Activated T-helper 1 cell treated with anti-CD3 and anti-CD28 coated beads, Interleukin-12 subunit alpha, Interleukin-12 subunit beta, Interleukin-2, Interleukin-4 antibody, amounts not matched to agents 30 ng/mL and 10 ng/mL and 1 ng/mL, durations not matched to agents 14 hours and 24 hours and 36 hours (primary cell): ENCODE measurements around the gene PRKCZ. TPM values are rescaled to one million over a fixed set of nuclear protein-coding genes. Genes with fewer than 3 reads are reported as not detected.

Source experiments
- DNase-seq: peaks from one replicate; pipeline ENCODE4 v3.0.0; 2021; ENCODE audit warnings: low spot score
- H3K27ac Mint-ChIP-seq: one replicate; pipeline ENCODE4 v1.8.0; 2021; ENCODE audit warnings: mild to moderate bottlenecking, mixed read lengths
- H3K27me3 Mint-ChIP-seq: one replicate; pipeline ENCODE4 v1.8.0; 2022; ENCODE audit warnings: mild to moderate bottlenecking, moderate library complexity, mixed read lengths; ENCODE audit not compliant: insufficient read depth
- H3K36me3 Mint-ChIP-seq: one replicate; pipeline ENCODE4 v1.8.0; 2021; ENCODE audit warnings: low read depth, mixed read lengths
- H3K4me1 Mint-ChIP-seq: one replicate; pipeline ENCODE4 v1.8.0; 2021; ENCODE audit warnings: low read depth, mixed read lengths
- H3K4me3 Mint-ChIP-seq: one replicate; pipeline ENCODE4 v1.8.0; 2021; ENCODE audit warnings: mild to moderate bottlenecking, moderate library complexity, mixed read lengths
- H3K9me3 Mint-ChIP-seq: one replicate; pipeline ENCODE4 v1.8.0; 2021; ENCODE audit warnings: mixed read lengths
- intact Hi-C: fragments of 100-400 bp; cut with micrococcal nuclease; formaldehyde crosslinking; loops from one replicate; pipeline ENCODE4 v1.15.1; 2024
- total RNA-seq: library from RNA; stranded (reverse); gene quantifications from 2 replicates; pipeline ENCODE4 v1.2.3, GENCODE V29; 2022

PRKCZ gene
- total RNA-seq: 4.1 TPM in 2 replicates

DNA sequence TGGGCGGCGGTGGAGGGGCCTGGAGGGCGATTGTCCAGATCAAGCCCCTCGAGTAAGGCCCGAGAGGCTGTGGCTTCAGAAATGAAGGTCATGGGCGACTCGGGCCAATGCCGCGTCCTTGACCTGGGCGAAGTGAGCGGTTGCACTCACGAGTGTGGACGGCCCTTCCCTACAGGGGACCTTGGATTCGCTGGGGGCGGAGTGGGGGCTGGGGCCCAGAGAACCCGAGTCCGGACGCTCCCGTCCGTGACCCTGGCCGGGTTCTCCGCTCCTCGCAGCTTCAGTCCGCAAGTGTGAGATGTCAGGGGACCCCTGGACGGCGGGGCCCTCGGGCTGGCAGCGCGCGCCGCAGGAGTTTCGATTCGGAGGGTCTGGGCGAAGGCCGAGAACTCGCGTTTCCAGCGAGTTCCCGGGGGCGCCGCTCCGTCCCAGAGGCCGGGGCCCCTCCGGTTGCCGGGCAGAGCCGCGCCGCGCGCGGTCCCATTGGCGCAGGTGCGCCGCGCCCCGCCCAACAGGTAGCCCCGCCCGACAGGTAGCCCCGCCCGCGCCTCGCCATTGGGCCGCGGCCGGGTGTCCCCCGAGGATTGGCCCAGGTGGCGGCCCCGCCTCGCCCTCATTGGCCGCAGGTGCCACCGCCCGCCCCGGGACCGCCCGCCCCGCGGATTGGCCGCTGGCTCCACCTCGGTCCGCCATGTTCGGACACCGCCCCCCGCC, at the start of gene PRKCZ:
Gene PRKCZ, plus strand, starts transcription at position 694 of the 714 bp plus-strand sequence. CDS start 220 bp downstream, outside the sequence.
- intact Hi-C loops: loop anchor here (5.0 kb wide), 1 partner anchor 108 kb away; no protein-coding TSS in a partner anchor
- Mint-ChIP-seq H3K36me3 (no peaks in the 10 kb centered on the region), H3K27me3 (peaks cover 48% of the 10 kb centered on the region), H3K27ac (no peak within 1 kb of the TSS), H3K4me1 (peaks cover 8% of the 10 kb centered on the region), H3K4me3 (peak within 1 kb of the TSS; percentile 69), H3K9me3 (no peaks in the 10 kb centered on the region)
- peak; percentile 75 for DNase-seq

DNA sequence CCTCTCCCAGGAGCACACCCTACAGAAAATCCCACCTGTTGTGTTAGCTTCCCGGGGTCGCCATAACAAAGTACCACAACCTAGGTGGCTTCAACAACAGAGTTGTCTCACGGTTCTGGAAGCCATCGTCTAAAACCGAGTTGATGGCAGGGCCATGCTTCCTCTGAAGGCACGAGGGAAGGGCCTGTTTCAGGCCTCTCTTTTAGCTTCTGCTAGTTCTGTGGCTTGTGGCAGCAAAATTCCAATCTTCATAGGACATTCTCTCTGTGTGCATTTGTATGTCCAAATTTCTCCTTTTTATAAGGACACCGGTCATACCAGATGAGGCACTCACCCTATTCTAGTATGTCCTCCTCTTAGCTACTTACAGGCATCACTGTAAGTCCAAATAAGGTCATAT, 49.8 kb upstream of the PRKCZ start:
- H3K9me3 Mint-ChIP-seq: no peaks in the 10 kb centered on the region

DNA sequence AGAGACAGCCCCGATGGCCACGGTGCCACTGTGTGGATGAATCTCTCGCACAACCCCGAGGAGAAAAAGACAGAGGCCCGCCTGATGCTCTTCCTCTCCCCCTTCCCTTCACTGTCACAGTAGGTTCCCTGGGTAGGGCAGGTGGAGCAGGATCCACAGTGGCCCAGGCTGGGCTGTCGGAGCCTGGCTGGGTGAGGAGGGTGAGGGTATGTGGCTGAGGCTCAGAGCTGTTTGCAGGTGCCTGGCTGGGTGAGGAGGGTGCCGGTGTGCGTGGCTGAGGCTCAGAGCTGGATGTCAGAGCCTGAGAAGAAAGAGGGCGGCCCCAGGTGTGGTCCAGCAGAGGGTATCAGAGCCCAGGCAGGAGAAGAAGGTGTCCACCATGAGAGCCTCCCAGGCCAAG, 49.4 kb upstream of the PRKCZ start:
- peaks cover 6% of the 10 kb centered on the region for H3K4me1 Mint-ChIP-seq
- peaks cover 36% of the 10 kb centered on the region for H3K27me3 Mint-ChIP-seq
- no peaks in the 10 kb centered on the region for H3K36me3 Mint-ChIP-seq
- no peak overlapping the region for H3K4me3 Mint-ChIP-seq
- no peak overlapping the region for H3K27ac Mint-ChIP-seq
- no peak for DNase-seq
- H3K9me3 Mint-ChIP-seq: no peaks in the 10 kb centered on the region
- intact Hi-C loops: no loop called here

More for the DNA sequence above, 49.8 kb upstream of the PRKCZ start:
- intact Hi-C loops: no loop called here
- Mint-ChIP-seq H3K4me3 (no peak overlapping the region), H3K4me1 (peaks cover 6% of the 10 kb centered on the region), H3K27me3 (peaks cover 34% of the 10 kb centered on the region), H3K27ac (no peak overlapping the region), H3K36me3 (no peaks in the 10 kb centered on the region)
- DNase-seq: no peak

DNA sequence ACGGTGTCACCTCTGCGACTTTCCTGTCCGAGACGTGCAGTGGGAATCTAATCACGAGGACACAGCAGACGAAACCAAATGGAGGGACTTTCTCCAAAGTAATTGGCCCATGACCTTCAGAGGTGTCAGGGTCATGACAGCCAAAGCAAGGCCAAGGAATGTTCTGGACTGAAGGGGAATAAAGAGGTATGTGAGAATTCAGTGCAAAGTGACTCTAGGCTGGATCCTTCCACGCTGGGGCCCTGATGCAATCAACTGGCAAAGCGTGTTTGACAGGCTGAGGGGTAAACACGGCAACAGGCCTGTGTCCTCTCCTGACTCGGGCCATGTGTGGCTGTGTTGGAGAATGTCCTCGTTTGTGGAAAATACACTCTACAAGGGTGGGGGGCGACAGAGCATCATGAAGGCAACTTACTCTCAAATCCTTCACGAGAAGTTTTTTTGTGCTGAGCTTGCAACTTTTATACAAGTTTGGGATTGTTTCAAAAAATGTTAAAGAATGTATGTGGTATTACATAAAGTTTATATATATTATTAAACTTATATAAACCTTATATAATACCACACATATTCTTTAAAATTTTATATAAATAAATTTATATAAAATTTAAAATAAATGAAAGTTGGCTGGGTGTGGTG, 48.3 kb upstream of the PRKCZ start:
- no peaks in the 10 kb centered on the region for H3K9me3 Mint-ChIP-seq
- no peak overlapping the region for H3K4me3 Mint-ChIP-seq
- peaks cover 39% of the 10 kb centered on the region for H3K27me3 Mint-ChIP-seq
- H3K27ac Mint-ChIP-seq: no peak overlapping the region
- no peak for DNase-seq
- intact Hi-C loops: no loop called here
- no peaks in the 10 kb centered on the region for H3K4me1 Mint-ChIP-seq
- no peaks in the 10 kb centered on the region for H3K36me3 Mint-ChIP-seq

DNA sequence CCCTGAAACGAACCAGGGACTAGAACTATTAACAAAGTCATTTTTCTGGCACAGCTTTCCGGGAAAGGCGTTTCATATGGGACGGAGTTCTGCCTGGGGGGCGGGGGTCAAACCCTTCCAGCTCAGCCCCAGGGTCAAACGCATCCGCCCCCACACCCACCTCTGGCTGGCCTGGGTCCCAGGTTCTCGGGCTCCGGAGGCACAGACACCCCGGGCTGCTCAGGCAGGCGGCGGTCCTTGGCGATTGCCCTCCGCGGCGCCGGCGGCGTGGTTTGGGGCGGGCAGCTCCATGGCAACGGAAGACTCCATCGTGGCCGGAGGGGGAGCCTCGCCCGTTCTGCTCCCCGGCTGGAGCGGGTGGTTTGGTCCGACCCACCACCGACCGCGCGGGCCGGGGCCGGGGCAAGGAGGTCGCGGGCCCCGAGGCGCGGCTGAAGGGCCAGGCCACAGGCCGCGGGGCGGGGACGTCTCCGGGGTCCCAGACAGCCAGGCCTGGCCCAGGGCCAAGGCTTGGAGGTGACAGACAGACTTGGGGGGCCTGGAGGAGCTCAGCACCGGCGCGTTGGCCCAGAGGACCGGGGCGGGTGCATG, 46.6 kb upstream of the PRKCZ start, which contains the start of gene CFAP74:
Gene CFAP74, minus strand, starts transcription at position 246 of the 591 bp plus-strand sequence. CDS start 12,830 bp downstream, outside the sequence.
- Mint-ChIP-seq H3K27ac (no peak within 1 kb of the TSS), H3K4me3 (no peak within 1 kb of the TSS), H3K27me3 (peaks cover 35% of the 10 kb centered on the region), H3K36me3 (no peaks in the 10 kb centered on the region), H3K4me1 (no peaks in the 10 kb centered on the region), H3K9me3 (no peaks in the 10 kb centered on the region)
- intact Hi-C loops: no loop called here
- DNase-seq: no peak

DNA sequence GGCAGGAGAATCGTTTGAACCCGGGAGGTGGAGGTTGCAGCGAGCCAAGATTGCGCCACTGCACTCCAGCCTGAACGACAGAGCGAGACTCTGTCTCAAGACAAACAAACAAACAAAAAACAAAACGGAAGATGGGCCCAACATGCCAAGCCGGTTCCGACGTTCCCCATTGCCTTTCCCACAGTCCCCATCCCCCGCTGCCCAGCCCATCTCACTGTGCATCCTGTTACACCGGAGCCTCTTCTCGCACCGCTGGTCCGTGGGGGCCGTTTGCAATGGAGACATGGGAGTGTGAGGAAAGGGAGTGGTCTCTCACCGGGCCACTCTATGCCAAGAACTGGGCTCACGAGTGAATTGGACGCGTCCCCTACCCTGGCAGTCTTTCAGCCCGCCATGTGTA, 45.4 kb upstream of the PRKCZ start:
- H3K27ac Mint-ChIP-seq: no peak overlapping the region
- no peaks in the 10 kb centered on the region for H3K36me3 Mint-ChIP-seq
- peaks cover 35% of the 10 kb centered on the region for H3K27me3 Mint-ChIP-seq
- H3K4me1 Mint-ChIP-seq: no peaks in the 10 kb centered on the region
- no peak overlapping the region for H3K4me3 Mint-ChIP-seq
- DNase-seq: no peak
- intact Hi-C loops: no loop called here
- H3K9me3 Mint-ChIP-seq: no peaks in the 10 kb centered on the region

DNA sequence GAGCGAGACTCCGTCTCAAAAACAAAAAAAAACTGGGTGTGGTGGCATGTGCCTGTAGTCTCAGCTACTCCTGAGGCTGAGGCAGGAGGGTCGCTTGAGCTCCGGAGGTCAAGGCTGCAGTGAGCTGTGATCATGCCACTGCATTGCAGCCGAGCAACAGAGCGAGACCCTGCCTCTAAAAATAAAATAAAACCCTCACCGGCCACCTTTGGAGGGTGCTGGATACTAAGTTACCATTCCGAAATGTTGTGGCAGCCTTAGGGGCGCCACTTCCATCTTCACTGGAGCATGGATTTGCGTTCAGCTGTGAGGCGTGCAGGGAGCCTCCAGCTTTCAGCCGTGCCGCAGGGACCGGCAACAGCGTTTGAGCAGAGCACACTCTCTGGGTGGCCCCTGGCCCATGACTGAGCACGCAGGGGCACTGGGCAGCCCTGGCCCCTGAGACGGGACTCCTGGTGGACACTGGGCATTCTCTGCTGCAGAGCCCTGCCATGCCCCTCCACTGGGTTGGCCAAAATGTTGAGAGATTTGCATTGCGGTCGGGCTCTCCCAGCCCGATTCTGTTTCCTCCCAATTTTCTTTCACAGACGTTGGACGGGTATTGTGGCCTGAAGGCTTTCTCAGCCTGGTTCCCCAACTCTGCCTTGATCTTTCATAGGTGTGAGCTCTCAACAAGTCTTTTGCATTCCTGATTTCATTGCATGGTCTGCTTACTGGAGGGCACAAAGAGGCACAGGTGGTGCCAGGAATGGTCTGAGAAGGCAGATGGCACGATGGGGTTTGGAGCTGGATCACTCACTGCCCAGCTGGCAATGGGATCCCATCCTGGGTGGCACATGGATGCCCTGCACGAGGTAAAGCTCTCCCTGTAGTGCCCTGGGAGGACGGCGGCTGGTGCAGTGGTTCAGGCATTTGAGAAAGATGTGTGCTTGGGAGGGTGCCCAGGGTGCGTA, 40.8 kb upstream of the PRKCZ start:
- H3K4me1 Mint-ChIP-seq: no peaks in the 10 kb centered on the region

DNA sequence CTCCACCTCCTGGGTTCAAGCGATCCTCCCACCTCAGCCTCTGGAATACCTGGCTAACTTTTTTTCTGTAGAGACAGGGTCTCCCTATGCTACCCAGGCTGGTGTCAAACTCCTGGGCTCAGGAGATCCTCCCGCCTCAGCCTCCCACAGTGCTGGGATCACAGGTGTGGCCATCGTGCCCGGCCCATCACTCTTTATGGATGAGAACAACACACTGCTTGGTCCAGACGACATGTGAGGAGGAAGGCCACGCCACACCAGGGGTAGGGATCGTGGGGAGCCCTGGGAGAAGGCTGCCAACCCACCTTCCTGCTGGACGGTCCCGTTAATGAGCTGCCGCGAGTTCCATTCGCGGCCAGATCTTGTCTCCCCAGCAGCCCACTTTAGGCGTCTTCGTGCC, 36.0 kb upstream of the PRKCZ start:
- Mint-ChIP-seq H3K36me3 (no peaks in the 10 kb centered on the region), H3K27ac (no peak overlapping the region), H3K27me3 (peaks cover 23% of the 10 kb centered on the region), H3K9me3 (no peaks in the 10 kb centered on the region), H3K4me1 (no peaks in the 10 kb centered on the region), H3K4me3 (no peak overlapping the region)
- intact Hi-C loops: no loop called here
- no peak for DNase-seq

More for the DNA sequence above, 40.8 kb upstream of the PRKCZ start:
- peaks cover 16% of the 10 kb centered on the region for H3K27me3 Mint-ChIP-seq
- no peak for DNase-seq
- intact Hi-C loops: no loop called here
- no peak overlapping the region for H3K4me3 Mint-ChIP-seq
- no peaks in the 10 kb centered on the region for H3K36me3 Mint-ChIP-seq
- H3K27ac Mint-ChIP-seq: no peak overlapping the region
- H3K9me3 Mint-ChIP-seq: no peaks in the 10 kb centered on the region

DNA sequence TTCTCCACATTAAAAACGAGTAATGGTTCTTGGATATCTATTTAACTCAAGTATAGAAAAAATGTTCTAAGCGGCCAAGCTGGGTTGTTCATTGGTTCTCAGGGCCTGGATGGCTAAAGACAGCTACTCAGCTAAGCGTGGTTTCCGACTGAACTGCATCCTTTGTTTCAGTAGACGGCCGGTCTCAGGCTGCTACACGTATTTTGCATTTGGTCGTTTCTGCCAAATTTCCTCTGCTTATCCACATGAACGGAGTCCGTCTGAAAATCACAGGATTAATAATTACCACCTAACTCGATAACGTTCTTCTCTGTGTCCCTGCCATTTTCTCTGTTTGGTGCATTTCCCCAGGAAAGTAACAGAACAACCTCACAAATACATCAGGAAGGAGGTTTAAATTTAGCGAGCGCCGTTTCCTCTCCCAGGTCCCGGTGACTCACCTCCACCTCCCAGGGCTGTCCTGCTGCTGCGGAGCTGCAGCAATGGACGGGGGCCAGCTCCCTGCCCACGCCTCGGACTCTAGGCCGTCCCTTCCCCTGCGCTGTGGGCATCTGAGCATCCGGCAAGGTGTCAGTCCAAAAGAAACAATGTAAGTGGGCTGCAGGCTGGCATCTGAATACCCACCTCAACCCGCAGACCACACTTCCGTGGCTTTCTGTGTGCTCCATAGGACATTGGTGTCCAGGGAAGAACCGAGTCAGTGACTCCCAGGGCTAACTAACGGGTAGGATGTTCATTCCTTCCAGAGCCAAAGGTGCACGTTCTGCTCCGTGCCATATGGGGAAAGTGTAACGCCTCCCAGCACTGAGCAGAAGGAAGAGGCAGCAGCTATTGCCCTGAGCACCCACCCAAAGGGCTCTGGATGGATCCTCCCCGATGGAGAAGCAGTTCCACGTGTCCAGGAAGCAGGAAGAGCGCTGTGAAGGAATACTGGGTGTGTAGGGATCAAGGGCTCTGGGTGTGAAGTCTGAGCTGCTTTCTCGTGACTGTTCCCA, 35.2 kb upstream of the PRKCZ start:
- no peak overlapping the region for H3K4me3 Mint-ChIP-seq
- DNase-seq: no peak
- peaks cover 27% of the 10 kb centered on the region for H3K27me3 Mint-ChIP-seq
- intact Hi-C loops: no loop called here
- H3K4me1 Mint-ChIP-seq: no peaks in the 10 kb centered on the region
- H3K36me3 Mint-ChIP-seq: no peaks in the 10 kb centered on the region
- H3K9me3 Mint-ChIP-seq: no peaks in the 10 kb centered on the region
- H3K27ac Mint-ChIP-seq: no peak overlapping the region

DNA sequence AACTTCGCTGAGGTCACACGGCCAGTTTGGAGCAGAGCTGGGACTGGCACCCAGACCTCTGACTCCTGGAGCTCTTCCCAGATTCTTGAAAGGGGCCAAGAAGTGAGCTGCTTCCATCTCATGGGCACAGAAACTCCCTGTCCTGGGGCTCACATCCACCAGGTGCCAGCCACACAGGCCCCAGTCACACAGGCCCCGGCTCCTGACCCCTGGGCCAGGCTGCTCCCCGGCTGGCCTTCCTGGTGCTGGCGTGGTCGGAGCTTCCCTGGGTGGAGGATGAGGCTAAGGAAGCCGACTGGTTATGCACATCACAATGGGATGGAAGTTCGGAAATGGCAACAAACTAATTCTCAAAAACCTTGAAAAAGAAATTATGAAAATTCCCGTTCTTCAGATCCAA, 34.1 kb upstream of the PRKCZ start:
- no peak for DNase-seq
- intact Hi-C loops: no loop called here
- Mint-ChIP-seq H3K9me3 (no peaks in the 10 kb centered on the region), H3K4me3 (no peak overlapping the region), H3K27me3 (peaks cover 36% of the 10 kb centered on the region), H3K4me1 (no peaks in the 10 kb centered on the region), H3K27ac (no peak overlapping the region), H3K36me3 (no peaks in the 10 kb centered on the region)

DNA sequence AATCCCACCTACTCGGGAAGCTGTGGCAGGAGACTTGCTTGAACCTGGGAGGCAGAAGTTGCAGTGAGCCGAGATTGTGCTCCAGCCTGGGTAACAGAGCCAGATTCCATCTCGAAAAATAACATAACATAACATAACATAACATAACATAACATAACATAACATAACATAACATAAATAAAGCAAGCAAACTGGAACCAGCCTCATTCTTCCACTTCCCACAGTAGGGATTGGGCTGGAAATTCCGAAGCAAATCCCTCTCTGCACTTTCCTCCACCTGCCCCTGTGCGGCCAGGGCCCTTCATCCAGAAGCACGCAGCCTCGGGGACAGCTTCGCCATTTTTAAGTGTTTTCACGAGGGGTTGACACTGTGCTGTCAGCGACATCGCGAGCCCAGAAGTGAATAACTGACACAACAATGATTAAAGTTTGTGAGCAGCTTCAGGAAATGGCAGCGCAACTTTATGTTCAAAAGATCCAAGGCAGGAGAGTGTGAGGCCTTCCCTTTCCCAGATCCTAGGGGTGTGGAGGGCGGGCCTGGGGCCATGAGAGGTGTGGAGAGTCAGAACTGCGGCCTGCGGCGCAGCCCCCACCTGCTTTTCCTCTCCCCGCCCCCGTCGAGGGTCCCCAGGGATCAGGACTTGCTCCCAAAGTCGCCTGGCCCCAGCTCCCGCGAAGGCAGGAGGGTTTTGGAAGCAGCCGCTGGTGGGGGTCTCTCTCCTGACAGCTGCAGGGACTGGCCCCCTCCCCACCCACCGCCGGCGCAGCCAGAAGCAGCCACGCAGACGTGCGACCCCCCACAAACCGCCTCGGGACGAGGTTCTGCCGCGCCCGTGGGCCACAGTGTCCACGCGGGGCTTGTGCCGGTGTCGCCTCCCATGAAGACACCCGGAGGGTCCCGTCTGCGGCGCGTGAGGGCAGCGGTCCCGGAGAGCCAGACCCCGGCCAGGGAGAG, 31.7 kb upstream of the PRKCZ start:
- Mint-ChIP-seq H3K27me3 (peaks cover 38% of the 10 kb centered on the region), H3K27ac (peak overlapping the region; percentile 40), H3K4me3 (no peak overlapping the region), H3K4me1 (no peaks in the 10 kb centered on the region), H3K9me3 (no peaks in the 10 kb centered on the region), H3K36me3 (no peaks in the 10 kb centered on the region)
- DNase-seq: no peak
- intact Hi-C loops: loop anchor here (2.0 kb wide), 1 partner anchor 22 kb away; no protein-coding TSS in a partner anchor
